Mesenchymal stem cell (in vitro differentiated cells and primary cell): Measurements from ENCODE around the gene CCDC178.

Source experiments
- DNase-seq: peaks from one replicate; pipeline ENCODE4 v3.0.0-alpha.2; 2013
- H2AFZ ChIP-seq: one replicate; pipeline ENCODE4 v1.6.1; 2013; ENCODE audit warnings: low read depth, mild to moderate bottlenecking, control low read depth, inconsistent platforms, low read length, moderate library complexity
- H2AK5ac ChIP-seq: 2 replicates; pipeline ENCODE4 v1.6.1; 2013; ENCODE audit warnings: low read length, moderate library complexity, mild to moderate bottlenecking, inconsistent platforms; ENCODE audit not compliant: severe bottlenecking
- H2BK120ac ChIP-seq: one replicate; pipeline ENCODE4 v1.6.1; 2013; ENCODE audit warnings: low read depth, mild to moderate bottlenecking, inconsistent platforms, low read length, moderate library complexity
- H2BK12ac ChIP-seq, 2 experiments: one replicate each; pipeline ENCODE4 v1.6.1; 2013; ENCODE audit warnings: inconsistent platforms in 2 of 2, low read length in 2 of 2, mild to moderate bottlenecking in 2 of 2, moderate library complexity in 2 of 2, control low read depth in 1 of 2
- H2BK15ac ChIP-seq: one replicate; pipeline ENCODE4 v1.6.1; 2013; ENCODE audit warnings: mild to moderate bottlenecking, low read depth, inconsistent platforms; ENCODE audit not compliant: poor library complexity, severe bottlenecking
- H2BK5ac ChIP-seq: 2 replicates; pipeline ENCODE4 v1.6.1; 2013; ENCODE audit warnings: low read depth, mild to moderate bottlenecking, low read length, control low read depth, inconsistent platforms; ENCODE audit not compliant: poor library complexity, severe bottlenecking
- H3K14ac ChIP-seq, 2 experiments: one replicate each; pipeline ENCODE4 v1.6.1; 2013; ENCODE audit warnings: inconsistent platforms in 2 of 2, low read length in 2 of 2, control low read depth in 1 of 2, mild to moderate bottlenecking in 1 of 2, moderate library complexity in 1 of 2
- H3K18ac ChIP-seq, 2 experiments: one replicate each; pipeline ENCODE4 v1.6.1; 2013; ENCODE audit warnings: inconsistent platforms in 2 of 2, low read length in 2 of 2, control low read depth in 1 of 2, low read depth in 1 of 2, mild to moderate bottlenecking in 1 of 2
- H3K23ac ChIP-seq, 2 experiments: one replicate each; pipeline ENCODE4 v1.6.1; 2013; ENCODE audit warnings: inconsistent platforms in 2 of 2, low read length in 2 of 2, mild to moderate bottlenecking in 2 of 2, moderate library complexity in 2 of 2, control low read depth in 1 of 2
- H3K27ac ChIP-seq: 2 replicates; pipeline ENCODE4 v1.5.1; 2013; ENCODE audit warnings: mild to moderate bottlenecking, moderate library complexity, low read length, control low read depth, inconsistent platforms; ENCODE audit not compliant: poor library complexity, severe bottlenecking
- H3K27me3 ChIP-seq, 2 experiments: 2 replicates each; pipeline versions ENCODE4 v1.6.1 to v1.7.0; 2013; ENCODE audit warnings: low read length in 2 of 2, mild to moderate bottlenecking in 2 of 2, moderate library complexity in 2 of 2, control low read depth in 1 of 2, inconsistent platforms in 1 of 2; ENCODE audit not compliant: control insufficient read depth in 1 of 2, insufficient read depth in 1 of 2
- H3K36me3 ChIP-seq, 2 experiments: 2 replicates each; pipeline versions ENCODE4 v1.6.1 to v1.7.0; 2013; ENCODE audit warnings: low read length in 2 of 2, control low read depth in 1 of 2, inconsistent platforms in 1 of 2, low read depth in 1 of 2, mild to moderate bottlenecking in 1 of 2; ENCODE audit not compliant: insufficient read depth in 2 of 2, control insufficient read depth in 1 of 2
- H3K4ac ChIP-seq, 2 experiments: one replicate each; pipeline ENCODE4 v1.6.1; 2013; ENCODE audit warnings: inconsistent platforms in 2 of 2, low read length in 2 of 2, mild to moderate bottlenecking in 2 of 2, moderate library complexity in 2 of 2, control low read depth in 1 of 2, low read depth in 1 of 2
- H3K4me1 ChIP-seq: 2 replicates; pipeline ENCODE4 v1.6.1; 2013; ENCODE audit warnings: low read depth, low read length, control low read depth; ENCODE audit not compliant: control insufficient read depth, insufficient read depth
- H3K4me2 ChIP-seq: 2 replicates; pipeline ENCODE4 v1.6.1; 2013; ENCODE audit warnings: low read length, mild to moderate bottlenecking, inconsistent platforms; ENCODE audit not compliant: poor library complexity, severe bottlenecking
- H3K4me3 ChIP-seq, 2 experiments: 2 replicates each; pipeline versions ENCODE4 v1.5.1 to v1.7.0; 2013; ENCODE audit warnings: low read length in 2 of 2, mild to moderate bottlenecking in 2 of 2, control low read depth in 1 of 2, low read depth in 1 of 2; ENCODE audit not compliant: insufficient read depth in 1 of 2
- H3K79me1 ChIP-seq: replicated peaks from 2 replicates; pipeline ENCODE4 v1.6.1; 2013; ENCODE audit warnings: mild to moderate bottlenecking, control low read depth, low read length, inconsistent platforms; ENCODE audit not compliant: poor library complexity, severe bottlenecking
- H3K9ac ChIP-seq: 2 replicates; pipeline ENCODE4 v1.7.0; 2013; ENCODE audit warnings: mild to moderate bottlenecking, low read length, moderate library complexity
- H3K9me3 ChIP-seq: 2 replicates; pipeline ENCODE4 v1.7.0; 2013; ENCODE audit warnings: mild to moderate bottlenecking, low read length; ENCODE audit not compliant: control insufficient read depth
- H4K8ac ChIP-seq: one replicate; pipeline ENCODE4 v1.6.1; 2013; ENCODE audit warnings: inconsistent platforms, mild to moderate bottlenecking, low read length, moderate library complexity
- H4K91ac ChIP-seq: one replicate; pipeline ENCODE4 v1.6.1; 2013; ENCODE audit warnings: mild to moderate bottlenecking, low read length, inconsistent platforms
- WGBS: methylation state at CpG from one replicate; pipeline ENCODE4 v1.1.7; 2013; ENCODE audit warnings: mixed read lengths; 5-methylcytosine and 5-hydroxymethylcytosine counted together

Gene CCDC178

GRCh38 chr18:33277431-33277830 lies 163.1 kb downstream of the CCDC178 start:
- no peak overlapping the region for H2AFZ ChIP-seq
- no peak overlapping the region for H3K4me2 ChIP-seq
- H2BK5ac ChIP-seq, result no peak overlapping the region
- no peaks in the 10 kb centered on the region for H3K4me1 ChIP-seq
- no peak overlapping the region for H3K14ac ChIP-seq
- no peak overlapping the region for H3K27ac ChIP-seq
- no peak overlapping the region for H2BK12ac ChIP-seq
- H3K9me3 ChIP-seq, result no peaks in the 10 kb centered on the region
- no peak for DNase-seq
- H2AK5ac ChIP-seq, result no peak overlapping the region
- no peak overlapping the region for H3K4me3 ChIP-seq
- H4K91ac ChIP-seq, result no peak overlapping the region
- H3K79me1 ChIP-seq, result no peaks in the 10 kb centered on the region
- no peak overlapping the region for H3K18ac ChIP-seq
- no peaks in the 10 kb centered on the region for H3K27me3 ChIP-seq
- H3K36me3 ChIP-seq, result no peaks in the 10 kb centered on the region
- no peak overlapping the region for H2BK120ac ChIP-seq
- H3K4ac ChIP-seq, result no peak overlapping the region
- H4K8ac ChIP-seq, result no peak overlapping the region
- H2BK15ac ChIP-seq, result no peak overlapping the region
- H3K9ac ChIP-seq, result no peak overlapping the region
- no peak overlapping the region for H3K23ac ChIP-seq

DNA sequence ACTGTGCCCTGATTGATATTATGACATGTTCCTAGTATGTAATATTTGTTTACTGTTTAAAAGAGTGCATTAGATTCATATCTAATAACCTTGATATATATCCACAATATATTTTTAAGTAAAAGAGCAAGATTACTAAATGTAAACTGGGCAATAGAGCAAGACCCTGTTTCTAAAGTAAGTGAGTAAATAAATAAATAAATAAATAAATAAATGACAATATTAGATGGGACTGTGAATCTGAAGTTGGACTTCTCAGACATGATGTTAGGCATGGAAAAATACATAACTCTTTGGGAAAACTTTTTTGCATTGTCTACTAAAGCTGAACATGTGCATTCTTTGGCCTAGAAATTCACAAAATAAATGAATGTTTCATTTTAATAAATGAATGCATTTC lies 164.7 kb downstream of the CCDC178 start:
- Histone ChIP-seq H4K8ac (no peak overlapping the region), H3K4me1 (no peaks in the 10 kb centered on the region), H3K27ac (no peak overlapping the region), H3K9ac (no peak overlapping the region), H3K18ac (no peak overlapping the region), H2BK120ac (no peak overlapping the region), H3K79me1 (no peaks in the 10 kb centered on the region), H3K23ac (no peak overlapping the region), H2BK12ac (no peak overlapping the region), H2AFZ (no peak overlapping the region), H2BK15ac (no peak overlapping the region), H3K4me3 (no peak overlapping the region), H3K4me2 (no peak overlapping the region), H2AK5ac (no peak overlapping the region), H4K91ac (no peak overlapping the region), H3K4ac (no peak overlapping the region), H3K36me3 (no peaks in the 10 kb centered on the region), H3K9me3 (no peaks in the 10 kb centered on the region), H2BK5ac (no peak overlapping the region), H3K27me3 (no peaks in the 10 kb centered on the region), H3K14ac (no peak overlapping the region)
- no peak for DNase-seq

DNA sequence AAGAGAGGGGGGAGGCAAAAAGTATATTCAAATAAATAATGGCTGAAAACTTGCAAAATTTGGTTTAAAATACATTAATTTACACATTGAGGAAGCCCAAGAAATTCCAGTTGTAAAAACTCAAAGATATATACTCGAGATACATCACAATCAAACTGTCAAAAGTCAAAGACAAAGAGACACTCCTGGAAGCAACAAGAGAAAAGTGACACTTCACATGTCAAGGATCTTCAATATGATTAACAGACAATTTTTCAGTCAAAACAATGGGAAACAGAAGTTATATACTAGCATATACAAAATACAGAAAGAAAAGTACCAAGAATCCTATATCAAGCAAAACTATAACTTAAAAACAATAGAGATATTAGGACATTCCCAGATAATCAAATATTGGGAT lies 170.2 kb downstream of the CCDC178 start:
- Histone ChIP-seq H3K4me3 (no peak overlapping the region), H3K27me3 (no peaks in the 10 kb centered on the region), H2AK5ac (no peak overlapping the region), H3K23ac (no peak overlapping the region), H3K9ac (no peak overlapping the region), H3K36me3 (no peaks in the 10 kb centered on the region), H2BK12ac (no peak overlapping the region), H3K4me1 (no peaks in the 10 kb centered on the region), H3K9me3 (no peaks in the 10 kb centered on the region), H2AFZ (no peak overlapping the region), H2BK5ac (no peak overlapping the region), H3K14ac (no peak overlapping the region), H4K8ac (no peak overlapping the region), H3K18ac (no peak overlapping the region), H3K79me1 (no peaks in the 10 kb centered on the region), H2BK120ac (no peak overlapping the region), H3K4ac (no peak overlapping the region), H2BK15ac (no peak overlapping the region), H4K91ac (no peak overlapping the region), H3K4me2 (no peak overlapping the region), H3K27ac (no peak overlapping the region)
- DNase-seq, result no peak
- WGBS, result 67% methylated on average over 1 of the region's 1 CpG

DNA sequence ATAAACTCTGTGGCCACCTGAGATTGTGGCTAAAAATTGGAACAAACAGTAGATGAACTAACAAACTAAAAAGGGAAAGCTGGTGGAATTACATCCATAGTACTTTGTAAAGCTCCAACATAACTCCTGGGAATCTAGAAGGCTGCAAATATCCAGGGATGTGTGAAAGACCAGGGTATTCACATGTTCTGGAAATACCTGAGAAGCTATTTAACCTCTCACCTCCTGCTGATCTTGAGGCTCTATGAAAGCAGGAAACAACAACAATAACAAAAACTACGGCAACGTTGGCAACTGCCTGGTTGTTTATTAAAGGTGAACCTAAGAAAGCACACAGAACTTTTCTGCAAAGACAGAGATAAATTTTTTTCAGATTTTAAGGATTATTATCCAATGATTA lies 171.3 kb downstream of the CCDC178 start:
- Histone ChIP-seq H3K27ac (no peak overlapping the region), H2BK15ac (no peak overlapping the region), H3K14ac (no peak overlapping the region), H3K9me3 (no peaks in the 10 kb centered on the region), H3K4me2 (no peak overlapping the region), H3K4me3 (no peak overlapping the region), H3K9ac (no peak overlapping the region), H4K91ac (no peak overlapping the region), H2BK5ac (no peak overlapping the region), H3K27me3 (no peaks in the 10 kb centered on the region), H4K8ac (no peak overlapping the region), H2AK5ac (no peak overlapping the region), H2BK12ac (no peak overlapping the region), H2AFZ (no peak overlapping the region), H3K23ac (no peak overlapping the region), H3K18ac (no peak overlapping the region), H3K36me3 (no peaks in the 10 kb centered on the region), H3K79me1 (no peaks in the 10 kb centered on the region), H3K4me1 (no peaks in the 10 kb centered on the region), H3K4ac (no peak overlapping the region), H2BK120ac (no peak overlapping the region)
- DNase-seq, result no peak
- WGBS, result no CpG with 5 or more reads among the region's 2 CpGs
